ENCODE results near the gene UNK.

The UNK gene

GRCh38 chr17:75831032-75831571 lies 46.5 kb downstream of the UNK start:
- in situ Hi-C loops (cut with MboI; ENCODE audit: low sequenced_read_pairs): no loop called here

GRCh38 chr17:75832164-75832651 lies 47.6 kb downstream of the UNK start:
- in situ Hi-C loops (cut with MboI; ENCODE audit: low sequenced_read_pairs): no loop called here

DNA sequence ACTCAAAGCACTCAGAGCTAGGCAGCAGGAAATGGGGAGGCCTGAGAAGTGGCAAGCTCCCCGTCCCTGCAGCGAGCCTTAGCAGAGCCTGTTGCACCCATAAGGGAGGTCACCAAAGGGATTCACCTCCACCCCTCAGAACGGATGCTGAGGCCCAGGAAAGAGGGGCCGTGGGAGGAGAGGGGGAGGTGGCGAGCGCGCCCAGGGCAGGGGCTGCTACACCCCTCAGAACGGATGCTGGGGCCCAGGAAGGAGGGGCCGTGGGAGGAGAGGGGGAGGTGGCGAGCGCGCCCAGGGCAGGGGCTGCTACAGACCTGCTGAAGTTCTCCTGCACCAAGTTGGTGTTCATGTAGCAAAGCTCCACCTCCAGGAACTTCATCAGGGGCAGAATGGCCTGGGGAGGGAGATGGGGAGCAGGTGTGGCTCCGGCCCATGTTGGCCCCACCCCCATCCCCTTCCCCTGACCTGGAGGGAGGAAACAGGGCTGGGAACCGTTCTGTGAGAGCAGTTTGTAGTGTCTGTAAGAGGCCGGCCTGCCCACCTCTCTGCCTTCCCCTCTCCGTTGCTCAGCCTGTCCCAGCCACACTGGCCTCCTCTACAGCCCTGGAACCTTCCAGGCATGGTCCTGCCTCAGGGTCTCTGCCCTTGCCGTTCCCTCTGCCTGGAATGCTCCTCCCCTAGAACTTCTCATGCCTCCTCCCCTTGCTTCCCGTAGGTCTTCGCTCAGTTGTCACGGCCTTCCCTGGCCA lies 48.2 kb downstream of the UNK start:
- in situ Hi-C loops (cut with MboI; ENCODE audit: low sequenced_read_pairs): no loop called here

- in situ Hi-C loops (cut with MboI; ENCODE audit: low sequenced_read_pairs): no loop called here
Measured at GRCh38 chr17:75834279-75834920, 49.8 kb downstream of the UNK start.

DNA sequence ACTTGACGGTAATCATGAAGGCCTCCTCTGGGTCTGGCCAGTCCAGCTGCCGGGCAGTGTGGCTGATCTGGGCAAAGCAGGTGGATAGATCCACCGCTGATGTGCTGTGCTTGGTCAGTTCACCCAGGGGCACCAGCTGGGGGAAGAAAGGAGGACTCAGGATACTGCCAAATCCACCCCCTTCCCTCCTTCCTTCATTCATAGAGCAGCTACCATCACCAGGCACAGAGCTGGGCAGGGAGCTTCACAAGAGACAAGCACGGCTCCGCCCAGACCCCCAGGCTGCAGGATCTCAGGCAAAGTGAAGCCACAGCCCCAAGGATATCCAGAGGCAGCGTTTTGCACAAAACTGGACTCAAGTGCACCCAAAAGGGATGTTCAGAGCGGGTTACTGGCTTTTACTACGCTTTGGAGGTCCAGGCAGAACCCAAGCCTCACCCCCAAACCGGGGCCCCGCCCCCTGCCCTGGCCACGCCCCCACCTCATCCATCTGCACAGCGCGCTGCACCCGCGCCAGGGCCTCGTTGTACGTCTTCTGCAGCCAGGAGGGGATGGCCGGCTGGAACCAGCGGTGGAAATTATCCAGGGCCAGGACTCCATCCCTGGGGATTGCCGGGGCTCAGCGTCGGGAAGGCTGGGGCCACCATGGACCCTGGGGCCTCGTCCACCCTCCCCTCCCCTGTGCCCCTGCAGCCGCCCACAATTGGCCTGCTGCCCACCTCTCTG lies 50.5 kb downstream of the UNK start:
- in situ Hi-C loops (cut with MboI; ENCODE audit: low sequenced_read_pairs): no loop called here

DNA sequence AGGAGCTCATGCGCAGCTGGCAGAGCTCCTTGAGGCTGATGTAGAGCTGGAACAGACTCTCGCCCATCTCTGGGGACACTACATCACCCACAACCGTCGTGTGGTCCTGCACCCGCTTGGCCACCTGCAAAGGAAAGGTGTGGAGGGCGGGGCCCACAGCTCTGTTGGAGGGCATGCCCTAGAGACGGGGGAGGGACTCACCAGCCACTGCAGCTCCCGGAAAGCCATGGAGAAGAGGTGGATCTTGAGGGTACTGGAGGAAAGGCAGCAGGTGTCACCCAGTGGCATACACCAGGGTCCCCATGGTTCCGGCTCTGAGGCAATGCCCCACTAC lies 51.0 kb downstream of the UNK start:
- in situ Hi-C loops (cut with MboI; ENCODE audit: low sequenced_read_pairs): no loop called here

- in situ Hi-C loops (cut with MboI; ENCODE audit: low sequenced_read_pairs): no loop called here
Measured at GRCh38 chr17:75836605-75837004, 52.0 kb downstream of the UNK start.

DNA sequence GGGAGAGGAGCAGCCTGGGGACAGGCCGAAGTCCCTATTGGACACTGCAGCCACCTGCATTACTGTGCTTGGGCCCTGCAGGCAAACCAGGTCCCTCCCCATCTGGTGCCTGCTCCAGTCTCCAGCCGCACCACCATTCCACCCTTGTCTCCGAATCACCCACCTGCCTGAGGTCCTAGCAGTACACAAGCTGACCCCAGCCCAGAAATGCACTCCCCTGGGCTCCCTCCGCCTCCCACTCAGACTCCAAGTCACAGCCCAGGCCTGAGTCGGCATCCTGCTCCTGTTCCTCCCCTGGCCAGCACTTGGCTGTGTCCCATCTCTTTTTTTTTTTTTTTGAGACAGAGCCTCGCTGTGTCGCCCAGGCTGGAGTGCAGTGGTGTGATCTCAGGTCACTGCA lies 53.3 kb downstream of the UNK start:
- in situ Hi-C loops (cut with MboI; ENCODE audit: low sequenced_read_pairs): no loop called here

GRCh38 chr17:75838410-75838809 lies 53.8 kb downstream of the UNK start:
- in situ Hi-C loops (cut with MboI; ENCODE audit: low sequenced_read_pairs): no loop called here

DNA sequence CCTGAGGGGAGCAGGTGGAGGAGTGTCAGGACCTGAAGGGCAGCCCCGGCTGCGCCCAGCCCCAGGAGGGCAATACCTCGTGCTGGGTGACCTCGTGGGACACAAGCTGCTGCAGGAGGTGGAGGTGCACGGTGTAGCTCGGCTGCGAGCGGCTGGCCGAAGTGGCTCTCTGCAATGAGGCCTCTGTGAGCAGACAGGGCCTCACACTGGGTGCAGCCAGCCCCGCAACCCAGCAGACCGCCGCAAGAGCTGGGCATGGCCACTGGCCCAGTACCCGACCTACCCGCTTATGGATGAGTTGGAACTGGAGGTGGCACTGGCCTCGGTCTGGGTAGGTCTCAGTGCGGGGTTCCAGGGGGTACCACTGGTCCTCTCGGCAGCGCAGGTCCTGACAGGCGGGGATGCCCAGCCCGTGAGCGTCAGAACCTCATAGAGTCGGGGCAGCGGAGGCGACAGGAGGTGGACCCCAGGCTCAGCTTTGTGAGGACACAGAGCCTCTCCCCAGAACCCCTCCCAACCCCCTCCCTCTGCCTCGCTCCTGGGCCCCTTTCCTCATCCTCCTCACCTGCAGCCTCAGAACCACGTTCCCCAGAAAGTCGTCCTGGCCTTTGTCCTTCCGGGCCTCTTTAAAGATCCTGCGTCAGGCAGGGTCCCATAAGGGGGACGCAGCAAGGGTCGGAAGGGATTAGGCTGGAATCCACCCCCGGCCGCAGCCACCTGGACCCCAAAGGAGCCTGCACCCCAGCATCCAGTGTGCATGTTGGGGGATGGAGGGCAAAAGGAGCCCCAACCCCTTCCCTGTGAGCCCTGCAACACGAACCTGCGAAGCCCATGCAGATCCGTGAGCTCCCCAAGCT lies 55.6 kb downstream of the UNK start:
- in situ Hi-C loops (cut with MboI; ENCODE audit: low sequenced_read_pairs): no loop called here

GRCh38 chr17:75840799-75841164 lies 56.2 kb downstream of the UNK start:
- in situ Hi-C loops (cut with MboI; ENCODE audit: low sequenced_read_pairs): no loop called here

DNA sequence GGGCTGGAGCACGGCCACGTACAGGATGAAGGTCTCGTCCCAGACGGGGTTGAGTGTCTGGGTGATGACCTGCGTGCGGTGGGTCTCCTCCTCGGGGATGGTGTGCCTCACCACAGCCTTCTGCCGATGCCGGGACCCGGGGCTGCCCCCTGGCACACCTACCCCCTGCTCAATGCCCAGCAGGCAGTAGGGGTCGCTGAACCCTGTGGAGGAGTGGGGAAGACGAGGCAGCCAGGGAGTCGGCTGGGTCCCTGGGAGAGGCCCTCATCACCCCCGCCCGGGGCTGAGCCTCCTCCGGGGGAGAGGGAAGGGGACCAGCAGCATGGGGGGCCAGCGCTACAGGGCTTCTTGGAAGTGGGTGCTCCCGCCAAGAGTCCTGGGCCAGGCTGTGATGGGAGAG lies 57.8 kb downstream of the UNK start:
- in situ Hi-C loops (cut with MboI; ENCODE audit: low sequenced_read_pairs): no loop called here

DNA sequence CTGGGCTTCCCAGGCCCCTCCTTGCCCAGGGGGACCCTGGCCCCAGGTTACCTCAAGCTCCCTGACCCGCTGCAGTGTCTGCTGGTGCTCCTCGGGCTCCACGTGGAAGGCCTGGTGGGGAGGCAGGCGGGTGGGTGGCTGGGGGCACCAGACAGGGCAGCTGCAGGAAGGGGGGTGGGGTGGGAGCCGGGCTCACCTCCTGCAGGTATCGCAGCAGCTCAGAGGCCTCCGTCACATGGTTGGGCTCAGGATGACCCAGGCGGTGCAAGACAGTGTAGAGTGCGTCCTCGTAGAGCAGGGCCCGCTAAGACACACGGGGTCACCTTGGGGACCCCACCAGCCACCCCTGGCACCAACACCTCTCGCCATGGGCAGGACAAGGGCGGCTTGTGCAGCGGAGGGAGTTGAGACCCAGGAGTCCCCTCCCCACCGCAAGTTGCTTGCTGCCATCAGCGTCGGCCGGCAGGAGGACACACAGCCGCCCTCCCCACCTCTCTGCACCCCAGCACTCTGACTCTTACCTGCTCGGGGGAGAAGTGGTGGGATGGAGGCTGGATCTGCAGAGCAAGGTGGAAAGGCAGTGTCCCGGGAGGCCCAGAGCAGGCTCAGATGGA lies 58.5 kb downstream of the UNK start:
- in situ Hi-C loops (cut with MboI; ENCODE audit: low sequenced_read_pairs): no loop called here

DNA sequence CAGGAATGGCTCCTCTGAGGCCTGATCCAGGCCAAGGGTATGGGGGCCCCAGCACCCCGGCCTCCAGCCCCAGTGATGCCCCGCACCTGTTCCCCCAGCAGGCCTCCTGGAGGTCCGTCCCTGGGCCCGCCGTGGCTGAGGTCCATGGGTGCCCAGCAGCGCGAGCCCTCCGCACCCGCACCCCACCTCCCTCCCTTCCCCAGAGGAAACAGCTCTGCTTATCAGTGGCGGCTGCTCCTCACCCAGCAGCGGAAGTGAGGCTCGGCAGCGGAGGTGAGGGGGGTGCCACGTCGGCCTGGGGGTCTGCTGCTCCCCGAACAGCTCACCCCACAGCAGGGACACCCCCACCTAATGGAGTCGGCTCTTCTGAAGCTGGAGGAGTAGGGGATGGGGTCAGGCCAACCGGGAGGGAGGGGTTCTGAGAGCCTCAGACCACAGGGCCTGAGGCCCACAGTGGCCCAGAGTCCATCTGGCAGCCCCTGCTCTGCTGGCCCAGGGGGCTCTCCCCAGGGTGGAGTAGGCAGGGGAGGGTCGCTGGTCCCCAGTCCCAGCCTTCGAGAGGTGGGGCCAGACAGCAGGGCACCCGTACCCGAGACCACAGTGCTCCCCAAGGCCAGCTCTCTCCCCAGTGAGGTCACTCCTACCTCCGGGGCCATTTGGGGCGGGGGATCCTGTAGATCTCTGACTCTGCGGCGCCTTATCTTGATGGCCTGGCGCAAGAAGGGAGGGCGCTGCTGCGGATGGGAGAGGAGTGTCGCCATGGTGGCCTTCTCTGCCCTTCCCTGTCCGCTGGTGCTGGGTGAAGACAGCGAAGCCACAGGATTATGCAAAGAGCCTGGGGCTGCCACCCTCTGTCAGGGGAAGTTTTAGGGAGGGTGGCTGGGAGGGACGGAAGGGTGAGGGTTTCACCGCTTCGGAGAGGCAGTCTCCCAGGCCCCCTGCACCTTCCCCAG lies 59.2 kb downstream of the UNK start, which contains the start of gene UNC13D:
Gene UNC13D (minus strand): TSS at position 828 of the 953 bp plus-strand sequence. CDS start 67 bp downstream, at position 761.
- in situ Hi-C loops (cut with MboI; ENCODE audit: low sequenced_read_pairs): no loop called here

DNA sequence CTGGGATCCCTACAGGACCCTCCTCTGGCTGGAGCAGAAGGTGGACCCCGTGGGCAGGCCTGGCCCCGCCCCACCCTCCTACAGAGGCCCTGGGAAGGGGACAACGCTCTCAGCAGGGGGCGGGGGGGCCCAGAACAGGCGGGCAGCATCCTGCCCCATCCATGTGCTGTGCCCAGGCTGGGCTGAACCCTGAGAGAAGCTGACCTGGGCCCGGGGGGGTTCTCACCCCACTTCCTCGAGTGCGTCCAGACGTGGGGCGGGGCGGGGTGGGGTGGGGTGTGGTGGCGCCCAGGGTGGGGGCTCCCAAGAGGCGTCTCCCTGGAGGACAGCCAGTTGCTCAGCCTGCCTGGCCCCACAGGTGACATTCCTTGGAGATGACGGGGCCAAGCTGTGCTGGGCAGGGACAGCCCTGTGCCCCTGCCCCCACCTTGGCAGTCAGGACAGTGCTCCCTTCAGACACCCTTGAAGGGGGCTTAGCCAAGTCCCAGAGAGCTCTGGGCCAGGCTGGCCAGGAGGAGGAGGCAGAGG lies 60.0 kb downstream of the UNK start:
- in situ Hi-C loops (cut with MboI; ENCODE audit: low sequenced_read_pairs): no loop called here

DNA sequence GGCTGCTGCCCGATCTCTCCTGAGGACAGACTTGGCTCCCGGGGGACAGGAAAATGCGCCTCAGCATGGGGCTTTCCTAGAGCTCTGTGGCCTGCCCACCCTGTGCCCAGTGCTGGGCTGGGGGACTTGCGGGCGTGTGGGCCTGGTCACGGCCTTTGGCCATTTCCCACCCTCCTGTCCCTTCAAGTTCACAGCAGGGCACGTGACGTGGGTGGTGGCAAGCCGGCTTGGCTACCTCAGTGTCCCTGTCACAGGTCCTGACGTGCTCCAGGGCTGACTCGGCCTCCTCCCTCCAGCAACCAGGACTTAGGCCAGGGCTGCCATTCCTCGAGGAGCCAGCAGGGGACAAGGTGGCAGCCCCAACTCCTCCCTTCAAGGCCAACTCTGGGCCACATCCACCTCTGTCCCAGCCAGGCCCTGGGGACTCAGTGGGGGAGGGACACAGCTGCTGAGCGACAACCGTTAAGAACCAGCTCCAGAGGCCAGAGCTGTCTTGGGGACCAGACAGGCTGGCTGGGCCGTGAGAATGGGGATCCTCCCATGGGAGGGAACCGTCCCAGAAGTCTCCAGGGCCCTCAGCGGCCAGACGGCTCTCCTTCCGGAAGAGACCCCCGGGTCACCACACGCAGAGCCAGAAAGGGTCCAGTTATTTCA lies 60.6 kb downstream of the UNK start:
- in situ Hi-C loops (cut with MboI; ENCODE audit: low sequenced_read_pairs): no loop called here

DNA sequence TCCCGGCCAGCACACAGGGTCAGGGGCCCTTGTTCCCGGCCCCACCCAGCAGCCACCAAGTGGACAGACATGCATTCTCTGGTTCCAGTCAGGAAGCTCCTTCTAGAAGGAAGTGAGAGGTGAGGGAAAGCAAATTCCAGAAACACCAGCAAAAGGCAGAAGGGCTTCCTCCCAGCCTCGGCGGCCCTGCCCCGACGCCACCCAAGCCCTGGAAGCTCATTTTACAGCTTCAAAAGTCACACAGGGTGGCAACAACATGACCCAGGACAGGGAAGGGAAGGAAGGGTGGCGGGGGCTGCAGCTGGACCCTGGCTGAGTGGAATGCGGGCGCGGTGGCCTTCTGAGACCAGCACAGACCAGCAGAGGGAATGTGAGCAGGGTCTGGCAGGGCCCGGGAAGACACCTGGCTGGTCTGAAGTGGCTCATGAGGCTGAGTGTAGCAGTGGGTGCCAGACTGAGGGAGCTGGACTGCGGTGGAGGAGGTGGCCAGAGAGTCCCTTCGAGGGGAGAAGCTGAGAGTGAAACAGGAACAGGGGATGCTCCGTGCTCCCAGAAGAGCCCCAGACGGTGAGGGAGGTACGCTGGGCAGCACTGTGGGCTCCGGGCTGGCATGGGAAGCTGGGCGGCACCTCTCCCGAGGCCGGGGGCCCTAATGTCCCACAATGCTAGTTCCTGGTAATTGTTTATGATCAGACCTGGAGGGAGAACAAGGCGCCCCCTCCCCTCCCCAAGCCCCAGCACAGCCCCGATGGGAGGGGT lies 61.5 kb downstream of the UNK start:
- in situ Hi-C loops (cut with MboI; ENCODE audit: low sequenced_read_pairs): no loop called here
